ENCODE data around the gene HSF4.

The HSF4 gene

GRCh38 chr16:67187175-67187890, 22.8 kb downstream of the HSF4 start:
- DNase-seq = no peak

- DNase-seq = no peak
These were observed 23.8 kb downstream of the HSF4 start for GRCh38 chr16:67188323-67188722.

GRCh38 chr16:67188798-67189197, 24.3 kb downstream of the HSF4 start:
- no peak for DNase-seq

GRCh38 chr16:67190041-67190440, 25.5 kb downstream of the HSF4 start, which contains the start of gene EXOC3L1:
EXOC3L1 (minus strand) TSS chr16:67190136; CDS start chr16:67189676, 460 bp downstream.
- DNase-seq = no peak

GRCh38 chr16:67190448-67191399, 26.2 kb downstream of the HSF4 start:
- DNase-seq = no peak

GRCh38 chr16:67191411-67191994, 27.0 kb downstream of the HSF4 start:
- no peak for DNase-seq

- peak; percentile 66 to 76 for DNase-seq
These were observed 27.6 kb downstream of the HSF4 start, which contains the start of gene E2F4 for GRCh38 chr16:67191995-67192681. E2F4 (plus strand) TSS chr16:67192155; CDS start chr16:67192228, 73 bp downstream.

GRCh38 chr16:67192781-67193361, 28.3 kb downstream of the HSF4 start:
- no peak for DNase-seq

GRCh38 chr16:67193536-67193935, 29.0 kb downstream of the HSF4 start:
- no peak for DNase-seq

GRCh38 chr16:67194260-67194659, 29.7 kb downstream of the HSF4 start:
- no peak for DNase-seq

- no peak for DNase-seq
These were observed 31.1 kb downstream of the HSF4 start for GRCh38 chr16:67195676-67196075.

GRCh38 chr16:67196881-67197280, 32.3 kb downstream of the HSF4 start:
- no peak for DNase-seq

GRCh38 chr16:67197704-67198103, 33.2 kb downstream of the HSF4 start:
- DNase-seq = no peak

- DNase-seq = no peak
These were observed 33.7 kb downstream of the HSF4 start for GRCh38 chr16:67198238-67198734.

GRCh38 chr16:67199011-67199807, 34.7 kb downstream of the HSF4 start, which contains the start of gene ELMO3:
ELMO3 (plus strand) TSS chr16:67199131; CDS start chr16:67199327, 196 bp downstream.
- DNase-seq = no peak

GRCh38 chr16:67199808-67200198, 35.3 kb downstream of the HSF4 start:
- DNase-seq = no peak

GRCh38 chr16:67200491-67200890, 35.9 kb downstream of the HSF4 start:
- DNase-seq = no peak

- no peak for DNase-seq
These were observed 37.1 kb downstream of the HSF4 start for GRCh38 chr16:67201411-67202345.

- no peak for DNase-seq
These were observed 37.9 kb downstream of the HSF4 start for GRCh38 chr16:67202426-67202825.

- no peak for DNase-seq
These were observed 38.5 kb downstream of the HSF4 start for GRCh38 chr16:67202956-67203493.
